Upper lobe of left lung (tissue), 4 donors: ENCODE results near the gene GALNT15.

Experiments used
- POLR2A ChIP-seq, 4 donors: fragments of 450-650 bp; IDR thresholded peaks; one replicate each; pipeline ENCODE4 v1.5.1; 2016 to 2017; ENCODE audit warnings: antibody characterized with exemption in 4 of 4, mild to moderate bottlenecking in 2 of 4
- TF ChIP-seq, protein P1 (sequence below), 6 experiments: fragments of 450-650 bp in 4 of 6; fragments of 200-600 bp in 2 of 6; sonication (generic) in 2 of 6; IDR thresholded peaks; one replicate each; pipeline ENCODE4 v1.5.1; 2016 to 2019; ENCODE audit warnings: antibody characterized with exemption in 6 of 6

DNA sequence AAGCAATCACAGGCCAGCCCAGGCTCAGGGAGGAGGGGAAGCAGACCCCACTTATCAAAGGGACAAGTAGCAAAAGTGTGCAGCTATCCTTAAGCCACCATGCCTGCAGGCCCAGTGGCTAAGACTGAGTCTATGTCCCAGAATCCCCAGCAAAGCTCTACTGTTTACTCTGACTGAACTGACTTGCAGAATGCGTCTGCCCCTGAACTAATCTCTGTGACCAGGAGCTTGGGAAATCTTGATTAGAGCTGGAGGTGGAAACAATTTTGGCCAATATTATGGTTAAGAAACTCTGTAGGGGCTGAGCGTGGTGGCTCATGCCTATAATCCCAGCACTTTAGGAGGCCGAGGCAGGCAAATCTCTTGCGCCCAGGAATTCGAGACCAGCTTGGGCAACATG, 67.7 kb downstream of the GALNT15 start:
- TF ChIP-seq, protein P1, sequence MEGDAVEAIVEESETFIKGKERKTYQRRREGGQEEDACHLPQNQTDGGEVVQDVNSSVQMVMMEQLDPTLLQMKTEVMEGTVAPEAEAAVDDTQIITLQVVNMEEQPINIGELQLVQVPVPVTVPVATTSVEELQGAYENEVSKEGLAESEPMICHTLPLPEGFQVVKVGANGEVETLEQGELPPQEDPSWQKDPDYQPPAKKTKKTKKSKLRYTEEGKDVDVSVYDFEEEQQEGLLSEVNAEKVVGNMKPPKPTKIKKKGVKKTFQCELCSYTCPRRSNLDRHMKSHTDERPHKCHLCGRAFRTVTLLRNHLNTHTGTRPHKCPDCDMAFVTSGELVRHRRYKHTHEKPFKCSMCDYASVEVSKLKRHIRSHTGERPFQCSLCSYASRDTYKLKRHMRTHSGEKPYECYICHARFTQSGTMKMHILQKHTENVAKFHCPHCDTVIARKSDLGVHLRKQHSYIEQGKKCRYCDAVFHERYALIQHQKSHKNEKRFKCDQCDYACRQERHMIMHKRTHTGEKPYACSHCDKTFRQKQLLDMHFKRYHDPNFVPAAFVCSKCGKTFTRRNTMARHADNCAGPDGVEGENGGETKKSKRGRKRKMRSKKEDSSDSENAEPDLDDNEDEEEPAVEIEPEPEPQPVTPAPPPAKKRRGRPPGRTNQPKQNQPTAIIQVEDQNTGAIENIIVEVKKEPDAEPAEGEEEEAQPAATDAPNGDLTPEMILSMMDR (IDR thresholded peaks at IDR 0.05): no peak
- TF ChIP-seq POLR2A (IDR thresholded peaks at IDR 0.05): no peak
